Measurements from ENCODE around the gene P4HA2.

Gene P4HA2

DNA sequence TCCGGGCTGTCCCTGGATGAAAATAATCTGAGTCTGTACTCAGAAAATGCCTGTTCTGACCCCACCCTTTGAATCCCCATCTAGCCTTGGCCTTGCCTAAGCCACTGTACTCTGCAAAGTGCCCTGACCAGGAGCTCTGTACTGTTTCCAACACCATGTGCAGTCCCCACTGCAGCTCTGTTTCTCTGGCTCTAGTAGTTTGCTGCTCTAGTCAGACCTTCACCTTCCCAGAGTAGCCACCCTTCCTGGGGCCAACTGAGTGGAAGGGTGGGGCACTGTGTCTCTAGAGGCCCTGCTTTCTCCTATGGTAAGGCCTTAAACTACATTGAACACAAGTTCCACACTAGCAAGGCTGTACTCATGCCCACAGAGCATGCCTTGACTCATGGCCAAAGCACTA, 31.9 kb downstream of the P4HA2 start:
- TF ChIP-seq YY1 (IDR thresholded peaks at IDR 0.05; ENCODE audit: low read depth) (no peak), RAD21 (IDR thresholded peaks at IDR 0.05; ENCODE audit: low read depth) (no peak), NFIC (IDR thresholded peaks at IDR 0.05) (no peak), EP300 (IDR thresholded peaks at IDR 0.05; ENCODE audit: borderline replicate concordance) (no peak), CEBPB (IDR thresholded peaks at IDR 0.05) (no peak), USF1 (IDR thresholded peaks at IDR 0.05) (no peak), TCF12 (IDR thresholded peaks at IDR 0.05; ENCODE audit: low read depth) (no peak)

DNA sequence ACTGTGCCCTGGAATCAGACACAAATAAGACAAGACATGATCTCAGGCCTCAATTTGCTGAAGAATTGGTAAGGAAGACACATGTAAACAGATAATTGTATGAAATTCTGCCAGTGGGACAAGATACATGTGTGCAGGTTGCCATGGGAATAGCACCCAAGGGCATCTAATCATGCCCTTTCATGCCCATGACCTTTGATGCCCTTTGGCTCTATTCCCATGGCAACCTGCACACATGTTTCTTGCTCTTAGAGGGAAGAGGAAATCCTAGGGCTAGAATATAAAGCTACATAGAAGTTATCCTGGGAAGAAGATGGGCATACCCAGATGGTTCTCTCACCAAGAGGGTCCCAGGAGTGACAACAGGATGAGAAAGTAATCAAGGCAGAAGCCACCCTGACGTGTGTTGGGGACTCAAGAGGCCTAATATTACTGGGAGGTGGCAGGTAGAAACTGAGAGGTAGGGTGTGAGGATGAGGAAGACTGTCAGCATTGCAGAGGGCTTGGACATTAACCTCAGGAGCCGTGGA, 34.4 kb downstream of the P4HA2 start:
- TF ChIP-seq TEAD4 (IDR thresholded peaks at IDR 0.05) = no peak
- TF ChIP-seq YY1 (IDR thresholded peaks at IDR 0.05; ENCODE audit: low read depth) = no peak
- TF ChIP-seq FOXM1 (IDR thresholded peaks at IDR 0.05; ENCODE audit: borderline replicate concordance, low read depth) = no peak
- TF ChIP-seq NFIC (IDR thresholded peaks at IDR 0.05) = no peak
- TF ChIP-seq REST (IDR thresholded peaks at IDR 0.05; ENCODE audit: low read depth) = no peak

- TF ChIP-seq REST (IDR thresholded peaks at IDR 0.05; ENCODE audit: low read depth) (no peak), CREB1 (IDR thresholded peaks at IDR 0.05; ENCODE audit: low read depth) (no peak), RAD21 (IDR thresholded peaks at IDR 0.05; ENCODE audit: low read depth) (peak; percentile 52)
Measured at GRCh38 chr5:132190161-132190817, 37.4 kb downstream of the P4HA2 start.

DNA sequence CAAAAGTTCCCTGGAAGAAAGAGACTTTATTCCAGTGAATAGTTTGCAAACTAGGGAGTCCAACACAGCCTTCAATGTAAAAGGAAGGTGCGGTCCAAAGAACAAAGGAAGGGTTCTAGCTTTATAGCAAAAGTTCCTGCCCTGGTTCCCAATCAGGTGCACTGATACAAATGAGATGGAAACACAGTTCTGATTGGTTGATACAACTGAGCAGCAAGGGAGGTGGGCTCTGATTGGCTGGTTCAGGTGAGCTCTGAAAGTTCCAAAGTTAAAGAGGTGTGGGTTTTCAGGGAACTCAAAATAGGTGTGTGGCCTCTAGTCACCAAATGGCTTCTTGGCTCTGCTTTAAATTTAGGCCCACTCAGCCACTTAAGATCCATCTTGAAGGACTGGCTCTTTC, 43.1 kb downstream of the P4HA2 start:
- no peak for TF ChIP-seq TEAD4 (IDR thresholded peaks at IDR 0.05)
- TF ChIP-seq, protein P1, sequence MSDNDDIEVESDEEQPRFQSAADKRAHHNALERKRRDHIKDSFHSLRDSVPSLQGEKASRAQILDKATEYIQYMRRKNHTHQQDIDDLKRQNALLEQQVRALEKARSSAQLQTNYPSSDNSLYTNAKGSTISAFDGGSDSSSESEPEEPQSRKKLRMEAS (IDR thresholded peaks at IDR 0.05) = no peak

DNA sequence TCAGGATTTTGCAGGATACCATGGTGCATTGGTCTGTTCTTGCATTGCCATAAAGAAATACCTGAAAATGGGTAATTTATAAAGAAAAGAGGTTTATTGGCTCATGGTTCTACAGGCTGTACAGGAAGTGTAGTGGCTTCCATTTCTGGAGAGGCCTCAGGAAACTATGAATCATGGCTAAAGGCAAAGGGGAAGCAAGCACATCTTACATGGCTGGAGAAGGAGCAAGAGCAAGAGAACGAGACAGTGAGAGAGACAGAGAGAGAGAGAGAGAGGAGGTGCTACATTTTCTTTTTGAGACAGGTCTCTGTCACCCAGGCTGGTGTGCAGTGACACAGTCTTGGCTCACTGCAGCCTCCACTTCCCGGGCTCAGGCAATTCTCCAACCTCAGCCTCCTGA, 43.9 kb downstream of the P4HA2 start:
- TF ChIP-seq TAF1 (IDR thresholded peaks at IDR 0.05; ENCODE audit: low read depth) = no peak
- no peak for TF ChIP-seq EP300 (IDR thresholded peaks at IDR 0.05; ENCODE audit: borderline replicate concordance)
- no peak for TF ChIP-seq FOXM1 (IDR thresholded peaks at IDR 0.05; ENCODE audit: borderline replicate concordance, low read depth)
- TF ChIP-seq YY1 (IDR thresholded peaks at IDR 0.05; ENCODE audit: low read depth) = no peak
- no peak for TF ChIP-seq USF1 (IDR thresholded peaks at IDR 0.05)

DNA sequence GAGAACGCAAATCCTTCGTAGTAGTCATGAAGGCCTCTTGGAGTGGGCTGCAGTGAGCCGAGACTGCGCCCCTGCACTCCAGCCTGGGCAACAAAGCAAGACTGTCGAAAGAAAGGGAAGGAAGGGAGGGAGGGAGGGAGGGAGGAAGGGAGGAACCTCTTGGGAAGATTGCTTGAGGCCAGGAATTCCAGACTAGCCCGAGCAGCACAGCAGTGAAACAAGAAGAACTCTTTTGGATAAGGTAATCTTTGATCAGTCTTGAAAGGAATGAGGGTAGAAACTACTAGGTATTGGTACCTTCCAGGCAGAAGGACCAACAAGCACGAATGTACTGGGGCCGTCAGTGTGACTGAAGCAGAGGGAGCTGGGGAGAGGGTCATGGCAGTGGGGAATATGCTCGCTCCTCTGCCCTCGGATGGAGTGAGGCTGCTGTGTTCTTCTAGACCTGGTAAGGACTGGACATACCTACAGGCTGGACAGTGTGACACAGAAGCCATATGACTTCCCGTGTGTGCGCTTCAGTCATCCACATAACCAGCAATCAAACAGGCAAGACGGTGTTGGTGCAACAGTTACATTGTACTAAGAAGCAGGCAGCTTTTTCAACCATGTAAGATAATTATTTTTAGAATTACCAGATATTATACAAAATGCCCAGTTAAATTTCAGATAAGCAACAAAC, 45.2 kb downstream of the P4HA2 start:
- TF ChIP-seq EP300 (IDR thresholded peaks at IDR 0.05; ENCODE audit: borderline replicate concordance) = no peak
- TF ChIP-seq NFIC (IDR thresholded peaks at IDR 0.05) = no peak
- no peak for TF ChIP-seq ZBTB7A (IDR thresholded peaks at IDR 0.05; ENCODE audit: low read depth)
- TF ChIP-seq, protein P1 (IDR thresholded peaks at IDR 0.05) = no peak
- TF ChIP-seq TAF1 (IDR thresholded peaks at IDR 0.05; ENCODE audit: low read depth) = no peak
- no peak for TF ChIP-seq CREB1 (IDR thresholded peaks at IDR 0.05; ENCODE audit: low read depth)
- TF ChIP-seq CEBPB (IDR thresholded peaks at IDR 0.05) = no peak
- no peak for TF ChIP-seq FOXM1 (IDR thresholded peaks at IDR 0.05; ENCODE audit: borderline replicate concordance, low read depth)
- no peak for TF ChIP-seq RAD21 (IDR thresholded peaks at IDR 0.05; ENCODE audit: low read depth)
- TF ChIP-seq YY1 (IDR thresholded peaks at IDR 0.05; ENCODE audit: low read depth) = no peak
- no peak for TF ChIP-seq TEAD4 (IDR thresholded peaks at IDR 0.05)
- TF ChIP-seq USF1 (IDR thresholded peaks at IDR 0.05) = no peak
- TF ChIP-seq EGR1 (IDR thresholded peaks at IDR 0.05) = no peak
- no peak for TF ChIP-seq REST (IDR thresholded peaks at IDR 0.05; ENCODE audit: low read depth)
- TF ChIP-seq TCF12 (IDR thresholded peaks at IDR 0.05; ENCODE audit: low read depth) = no peak

Measured in Ishikawa (cell line).